NCI-H774 (cell line): Measurements from ENCODE around the gene SOS2.
"Not testable (repeated sequence)": the region's sequence is repeated elsewhere in the genome, so short reads cannot be mapped to it uniquely, and the experiment has no call there.

Experiments
- DNase-seq: peaks from one replicate; lab custom pipeline; 2025; lab: John Stamatoyannopoulos, UW

Gene SOS2

DNA sequence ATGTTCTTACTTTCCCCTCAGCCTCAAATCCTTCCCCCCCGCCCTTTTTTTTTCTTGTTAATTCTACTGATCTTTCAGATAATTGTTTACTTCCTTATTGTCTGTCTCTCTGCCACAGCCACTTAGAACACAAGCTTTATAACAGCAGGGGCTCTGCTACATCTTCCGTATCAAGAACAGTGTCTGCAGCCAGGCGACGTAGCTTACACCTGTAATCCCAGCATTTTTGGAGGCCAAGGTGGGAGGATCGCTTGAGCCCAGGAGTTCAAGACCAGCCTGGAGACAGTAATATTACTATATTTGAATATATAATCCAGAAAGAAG lies 5.4 kb downstream of the SOS2 start:
- DNase-seq: no peak

DNA sequence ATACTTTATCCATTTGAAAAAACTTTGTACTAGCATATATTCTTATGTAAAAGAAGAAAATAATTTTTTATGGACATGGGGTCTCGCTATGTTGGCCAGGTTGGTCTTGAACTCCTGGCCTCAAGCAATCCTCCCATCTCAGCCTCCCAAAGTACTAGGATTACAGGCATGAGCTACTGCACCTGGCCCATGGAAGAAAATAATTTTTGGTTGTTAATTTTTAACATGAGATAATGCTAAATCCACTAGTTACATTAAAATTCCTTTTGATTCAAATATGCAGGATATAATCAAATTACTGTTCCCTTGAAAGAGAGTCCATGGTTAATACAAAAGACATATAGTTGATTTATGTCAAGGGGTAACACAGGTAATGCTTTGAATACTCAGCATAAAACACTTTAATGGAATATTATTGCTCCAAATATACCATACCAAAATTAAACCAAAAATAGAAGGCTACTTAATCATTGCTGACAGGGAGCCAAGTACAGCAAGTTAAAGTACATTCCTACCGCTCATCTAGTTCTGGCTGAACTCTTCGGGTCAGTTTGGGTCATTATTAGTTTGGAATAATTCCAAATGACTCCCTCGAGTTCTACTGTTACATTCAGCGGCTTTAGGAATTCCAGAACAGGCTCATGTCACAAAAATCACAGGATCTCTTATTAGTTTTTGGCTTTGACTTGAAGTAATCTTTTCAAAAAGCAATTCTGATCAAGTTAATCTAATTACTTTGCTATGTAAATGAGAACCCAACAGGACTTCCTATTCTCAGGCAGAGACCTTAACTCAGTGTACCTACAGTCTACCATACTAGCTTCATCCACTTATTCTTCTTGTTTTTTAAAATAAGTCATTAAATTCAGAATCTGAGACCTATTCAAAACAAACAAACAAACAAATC lies 6.1 kb downstream of the SOS2 start:
- DNase-seq: no peak

DNA sequence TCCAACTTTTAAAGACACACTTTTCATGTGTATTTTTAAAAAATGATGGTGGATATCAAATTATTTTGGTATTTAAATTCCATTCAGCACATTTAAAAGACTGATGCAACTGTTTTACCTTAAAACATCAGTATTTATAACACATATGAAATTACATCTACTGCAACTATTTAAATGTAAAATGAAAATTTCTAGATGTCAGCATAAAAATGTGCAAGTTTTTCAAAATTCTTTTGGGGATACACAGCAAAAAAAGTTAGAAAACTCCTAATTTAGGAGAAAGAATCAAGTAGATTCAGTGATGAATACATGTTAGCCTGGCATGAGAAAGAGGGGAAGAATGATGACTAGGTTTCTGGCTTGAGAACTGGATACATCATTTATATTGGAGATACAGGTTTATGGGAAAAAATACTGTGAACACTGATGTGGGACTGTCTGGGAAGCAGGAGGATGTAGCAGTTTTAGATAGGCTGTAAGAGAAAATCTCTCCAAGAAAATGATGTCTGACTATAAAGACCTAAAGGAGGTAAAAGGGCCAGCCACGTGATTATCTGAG lies 9.2 kb downstream of the SOS2 start:
- no peak for DNase-seq

DNA sequence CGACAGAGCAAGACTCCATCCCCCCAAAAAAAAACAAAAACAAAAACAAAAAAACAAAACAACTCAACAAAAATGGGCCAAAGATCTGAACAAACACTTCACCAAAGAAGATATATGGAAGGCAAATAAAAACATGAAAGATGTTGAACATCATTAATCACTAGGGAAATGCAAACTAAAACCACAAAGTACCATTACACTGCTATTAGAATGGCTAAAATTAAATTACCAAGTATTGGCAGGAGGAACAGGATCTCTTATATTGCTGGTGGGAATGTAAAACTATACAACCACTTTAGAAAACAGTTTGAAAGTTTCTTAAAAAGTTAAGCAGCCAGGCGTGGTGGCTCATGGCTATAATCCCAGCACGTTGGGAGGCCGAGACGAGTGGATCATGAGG lies 12.9 kb downstream of the SOS2 start:
- no peak for DNase-seq

DNA sequence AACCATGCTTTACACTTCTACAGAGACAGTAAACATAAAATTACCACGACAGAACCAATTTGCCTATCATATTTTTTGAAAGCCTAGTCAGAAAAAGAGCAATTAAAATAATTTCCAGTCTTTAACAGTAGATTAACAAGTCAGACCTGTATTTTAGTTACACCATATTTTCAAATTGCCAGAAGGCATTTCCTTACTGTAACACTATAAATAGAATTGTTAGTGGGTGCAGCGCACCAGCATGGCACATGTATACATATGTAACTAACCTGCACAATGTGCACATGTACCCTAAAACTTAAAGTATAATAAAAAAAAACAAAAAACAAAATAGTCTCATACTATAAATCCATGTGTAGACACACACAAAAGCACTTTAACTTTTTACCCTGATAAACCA lies 16.0 kb downstream of the SOS2 start:
- DNase-seq: no peak

DNA sequence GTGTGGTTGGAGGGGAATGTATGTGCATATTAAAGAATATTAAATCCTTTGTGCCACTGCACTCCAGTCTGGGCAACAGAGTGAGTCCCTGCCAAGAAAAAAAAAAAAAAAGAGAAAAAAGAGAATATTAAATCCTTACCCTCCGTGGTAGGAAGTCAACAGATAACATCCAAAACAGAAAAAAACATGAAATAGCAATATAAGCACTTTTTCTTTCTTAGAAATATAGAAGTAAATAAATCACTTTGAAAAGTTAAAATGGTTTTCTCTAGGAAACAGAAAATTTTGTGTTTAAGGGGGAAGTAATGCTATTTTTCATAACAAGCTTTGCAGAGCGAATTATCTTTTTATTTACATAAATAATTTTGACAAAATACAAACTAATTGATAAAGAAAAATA lies 17.6 kb downstream of the SOS2 start:
- no peak for DNase-seq

DNA sequence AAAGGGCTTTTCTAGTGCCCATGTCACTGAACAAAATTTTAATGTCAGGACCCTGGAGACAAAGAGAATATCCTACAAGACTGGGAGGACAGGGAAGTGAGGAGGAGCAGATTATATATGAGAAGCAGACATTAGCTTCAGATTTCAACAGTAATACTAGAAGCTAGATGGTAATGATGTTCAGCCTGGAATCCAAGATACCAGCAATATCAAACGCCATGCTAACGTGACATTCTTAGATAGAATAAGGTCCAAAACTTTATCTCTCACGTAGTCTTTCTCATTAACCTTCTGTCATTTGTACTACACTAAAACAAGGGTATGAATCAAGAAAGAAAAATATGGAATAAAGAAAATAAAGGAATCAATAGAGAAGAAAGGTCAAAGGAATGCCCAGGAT lies 18.7 kb downstream of the SOS2 start:
- no peak for DNase-seq

DNA sequence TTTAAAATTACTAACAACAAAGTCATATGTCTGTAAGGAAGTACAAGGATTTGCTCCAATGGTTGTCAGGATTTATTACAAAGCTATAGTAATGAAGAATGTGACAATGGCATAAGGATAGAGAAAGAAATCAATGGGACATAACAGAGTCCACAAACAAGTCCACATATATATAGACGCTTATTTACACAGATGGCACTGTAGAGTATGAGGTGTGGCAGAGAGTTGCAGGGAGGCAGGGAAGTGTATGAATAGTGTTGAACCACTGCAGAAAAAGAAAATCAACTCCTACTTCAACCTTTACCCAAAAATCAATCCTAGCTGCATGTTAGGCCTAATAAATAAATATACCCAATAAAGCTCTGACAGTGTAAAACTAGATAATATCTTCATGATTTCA lies 21.3 kb downstream of the SOS2 start:
- DNase-seq: no peak

DNA sequence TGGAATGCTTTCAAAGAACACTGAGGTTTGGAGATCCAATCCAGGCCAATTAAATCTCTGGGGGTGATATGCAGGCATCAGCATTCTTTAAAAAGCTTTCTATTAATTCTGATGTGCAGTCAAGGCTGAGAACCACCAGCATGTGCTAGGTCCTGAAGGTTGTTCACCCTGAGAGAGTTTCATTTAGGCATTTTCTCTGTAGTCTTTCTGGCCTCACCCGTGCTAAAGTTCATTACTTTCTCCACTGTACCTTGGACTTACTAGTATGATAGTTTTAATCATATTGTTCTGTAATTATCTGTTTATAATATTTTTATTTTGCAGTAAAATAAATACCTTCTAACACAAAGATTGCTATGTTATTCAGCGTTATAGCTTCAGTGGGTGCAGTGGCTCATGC lies 32.9 kb downstream of the SOS2 start:
- no peak for DNase-seq

DNA sequence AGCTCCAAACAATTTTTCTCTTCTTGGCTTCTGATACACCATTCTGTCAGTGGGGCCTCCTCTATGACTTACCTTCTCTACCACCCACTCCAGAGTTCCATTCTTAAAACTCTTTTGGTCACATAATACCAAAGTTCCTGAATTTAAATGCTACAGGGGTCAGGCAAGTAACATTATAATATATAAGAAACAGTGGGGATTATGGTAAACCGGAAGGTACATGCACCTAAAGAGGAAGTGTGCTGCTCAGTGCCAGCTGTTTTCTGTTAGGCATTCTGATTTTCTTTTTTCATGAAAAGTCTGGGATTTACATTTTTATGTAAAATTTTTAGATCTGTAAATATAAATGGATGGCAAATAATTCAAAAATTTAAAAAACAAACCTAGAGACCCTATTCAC lies 39.9 kb downstream of the SOS2 start:
- no peak for DNase-seq

DNA sequence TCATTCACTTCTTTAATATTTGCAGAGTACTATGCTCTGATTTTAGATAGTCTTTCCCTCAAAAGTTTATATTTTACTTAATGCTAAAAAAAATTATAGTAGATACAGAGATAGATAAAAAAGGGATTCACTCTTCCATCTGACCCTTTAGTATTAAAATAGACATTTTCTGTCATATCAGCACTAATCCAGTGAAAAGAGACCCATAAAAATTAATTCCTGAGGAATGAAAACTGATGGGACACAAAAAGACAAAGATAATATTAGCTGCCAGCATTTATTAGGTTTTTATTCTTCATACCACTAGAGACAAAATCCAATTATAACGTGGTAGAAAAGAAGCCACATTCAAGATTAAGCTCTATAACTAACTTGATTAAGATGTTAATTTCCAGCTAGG lies 45.3 kb downstream of the SOS2 start:
- no peak for DNase-seq

DNA sequence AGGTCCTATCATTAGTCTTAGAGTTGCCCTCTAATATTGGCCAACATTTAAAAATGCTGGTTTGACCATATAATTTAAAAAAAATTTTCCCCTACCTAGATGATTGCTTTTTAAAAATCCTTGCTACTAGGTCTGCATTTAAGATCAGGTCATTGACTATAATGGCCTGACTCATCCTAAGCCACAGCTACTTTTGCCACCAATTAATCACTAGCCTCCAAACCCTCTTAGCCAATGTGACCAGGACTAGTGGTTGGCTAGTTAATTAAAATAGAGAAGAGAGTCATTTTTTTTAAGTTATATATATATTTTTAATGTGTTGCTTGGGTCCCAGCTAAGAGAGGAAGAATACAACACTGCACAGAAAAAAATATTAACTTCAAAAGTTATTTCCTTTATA lies 57.5 kb downstream of the SOS2 start:
- no peak for DNase-seq

DNA sequence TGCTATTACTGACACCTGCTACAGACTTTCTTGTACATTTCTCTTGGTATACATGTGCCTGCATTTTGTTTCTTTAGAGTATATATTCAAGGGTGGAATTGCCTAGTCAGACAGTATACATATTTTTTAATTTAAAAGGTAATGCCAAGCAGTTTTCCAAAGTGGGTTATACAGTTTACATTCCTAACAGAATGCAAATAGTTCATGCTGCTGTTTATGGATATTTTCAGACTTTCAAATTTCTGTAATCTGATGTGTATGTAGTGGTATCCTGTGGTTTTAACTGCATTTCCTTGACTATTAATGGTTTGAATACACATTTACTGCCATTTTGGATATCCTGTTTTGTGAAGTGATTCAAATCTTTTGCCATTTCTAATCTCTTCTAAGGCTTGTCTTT lies 59.5 kb downstream of the SOS2 start:
- DNase-seq: no peak

DNA sequence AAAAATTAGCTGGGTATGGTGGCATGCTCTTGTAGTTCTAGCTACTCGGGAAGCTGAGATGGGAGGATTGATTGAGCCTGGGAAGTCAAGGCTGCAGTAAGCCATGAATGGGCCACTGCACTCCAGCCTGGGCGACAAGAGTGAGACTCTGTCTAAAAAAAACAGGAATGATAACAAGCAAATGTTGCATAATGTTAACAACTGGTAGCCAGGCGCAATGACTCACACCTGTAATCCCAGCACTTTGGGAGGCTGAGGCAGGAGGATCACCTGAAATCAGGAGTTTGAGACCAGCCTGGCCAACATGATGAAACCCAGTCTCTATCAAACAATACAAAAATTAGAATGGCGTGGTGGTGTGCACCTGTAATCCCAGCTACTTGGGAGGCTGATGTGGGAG lies 64.0 kb downstream of the SOS2 start:
- not testable (repeated sequence) for DNase-seq

DNA sequence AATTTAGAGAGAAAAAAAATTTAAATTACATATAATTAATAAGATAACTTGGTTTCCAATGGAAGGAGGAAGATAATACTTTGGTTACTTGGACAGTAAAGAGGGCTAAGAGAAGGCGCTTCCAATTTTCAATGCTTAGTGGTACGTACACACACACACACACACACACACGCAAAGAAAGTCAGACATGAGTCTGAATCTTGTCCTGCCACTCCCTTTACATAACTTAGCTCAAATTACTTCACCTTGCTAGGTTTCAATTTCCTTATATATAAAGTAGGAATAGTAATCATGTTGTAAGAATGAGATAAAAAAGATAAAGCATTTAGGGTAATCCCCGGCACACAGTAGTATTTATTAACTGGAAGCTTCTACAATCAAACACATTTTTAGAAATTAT lies 75.3 kb downstream of the SOS2 start:
- DNase-seq: no peak

DNA sequence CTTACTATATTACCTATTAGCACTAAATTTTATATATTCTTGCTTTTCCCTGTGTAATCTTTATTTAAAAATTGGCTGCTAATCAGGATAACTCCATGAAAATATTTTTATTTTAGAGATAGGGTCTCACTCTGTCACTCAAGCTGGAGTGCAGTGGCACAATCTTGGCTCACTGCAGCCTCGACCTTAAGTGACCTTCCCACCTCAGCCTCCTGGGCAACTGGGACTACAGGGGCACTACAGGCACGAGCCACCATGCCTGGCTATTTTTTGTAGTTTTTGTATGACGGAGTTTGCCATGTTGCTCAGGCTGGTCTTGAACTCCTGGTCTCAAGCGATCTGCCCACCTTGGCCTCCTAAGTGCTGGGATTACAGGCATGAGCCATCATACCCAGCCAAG lies 82.6 kb downstream of the SOS2 start:
- no peak for DNase-seq

DNA sequence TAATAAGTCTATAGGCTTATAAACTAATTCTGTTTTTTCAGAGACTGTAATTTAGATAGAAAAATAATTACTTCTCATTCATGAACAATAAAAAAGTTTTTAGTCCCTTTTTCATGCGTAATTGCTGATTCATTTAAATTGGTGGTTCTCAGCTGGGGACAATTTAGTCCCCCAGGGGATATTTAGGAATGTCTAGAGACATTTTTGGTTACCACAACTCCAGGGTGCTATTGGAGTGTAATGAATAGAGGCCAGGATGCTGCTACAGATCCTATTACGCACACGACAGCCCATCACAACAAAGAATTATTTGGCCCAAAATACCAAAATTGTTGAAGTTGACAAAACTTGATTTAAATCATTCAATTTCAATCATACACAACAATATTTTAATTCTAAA lies 92.2 kb downstream of the SOS2 start:
- no peak for DNase-seq

DNA sequence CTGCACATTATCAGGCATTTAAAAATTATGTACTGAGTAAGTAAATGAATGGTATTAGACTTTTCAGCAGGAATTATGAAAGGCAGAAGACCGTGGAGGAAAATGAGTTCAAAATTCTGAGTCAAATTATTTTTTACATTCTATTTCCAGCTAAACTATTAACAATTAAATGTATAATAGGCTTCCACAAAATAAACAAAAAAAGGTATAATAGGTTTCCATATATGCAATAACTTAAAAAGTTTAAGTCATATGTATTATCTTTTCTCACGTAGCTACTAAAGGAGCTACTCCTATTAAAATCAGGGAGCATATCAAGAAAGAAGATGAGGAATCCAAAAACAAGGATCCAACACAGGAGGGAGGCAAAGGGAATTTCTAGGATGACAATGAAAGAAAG lies 103.6 kb downstream of the SOS2 start:
- no peak for DNase-seq

DNA sequence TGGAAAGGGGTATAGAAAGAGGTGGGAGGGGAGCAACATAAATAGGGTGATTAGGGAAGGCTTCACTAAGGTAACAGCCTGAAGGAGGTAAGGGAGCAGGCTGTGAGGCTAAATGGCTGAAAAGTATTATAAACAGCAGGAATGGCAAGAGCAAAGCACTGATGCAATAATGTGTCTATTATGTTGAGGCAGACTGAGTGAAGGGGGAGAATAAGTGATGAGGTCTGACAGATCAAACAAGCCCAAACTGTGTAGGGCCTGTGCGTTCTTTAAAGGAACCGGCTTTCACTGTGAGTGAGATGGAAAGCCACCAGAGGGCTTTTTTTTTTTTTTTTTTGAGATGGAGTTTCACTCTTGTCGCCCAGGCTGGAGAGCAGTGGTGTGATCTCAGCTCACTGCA lies 108.3 kb downstream of the SOS2 start:
- no peak for DNase-seq

DNA sequence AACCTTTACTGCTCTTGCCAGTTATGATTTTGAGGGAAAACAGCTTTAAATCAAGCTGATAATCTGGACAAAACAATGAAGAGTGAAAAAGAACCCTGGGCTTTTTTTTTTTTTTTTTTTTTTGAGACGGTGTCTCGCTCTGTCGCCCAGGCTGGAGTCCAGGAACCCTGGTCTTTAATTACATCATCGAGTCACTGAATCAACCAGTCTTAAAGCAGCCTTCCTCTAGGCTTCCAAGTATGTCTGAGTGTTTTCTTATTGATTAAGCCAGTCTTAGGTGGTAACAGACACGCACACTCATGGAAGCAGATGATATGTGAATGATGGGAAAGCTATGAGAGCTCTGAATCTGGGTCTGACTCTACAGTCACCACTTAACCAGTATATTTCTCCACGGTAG lies 109.1 kb downstream of the SOS2 start:
- no peak for DNase-seq

DNA sequence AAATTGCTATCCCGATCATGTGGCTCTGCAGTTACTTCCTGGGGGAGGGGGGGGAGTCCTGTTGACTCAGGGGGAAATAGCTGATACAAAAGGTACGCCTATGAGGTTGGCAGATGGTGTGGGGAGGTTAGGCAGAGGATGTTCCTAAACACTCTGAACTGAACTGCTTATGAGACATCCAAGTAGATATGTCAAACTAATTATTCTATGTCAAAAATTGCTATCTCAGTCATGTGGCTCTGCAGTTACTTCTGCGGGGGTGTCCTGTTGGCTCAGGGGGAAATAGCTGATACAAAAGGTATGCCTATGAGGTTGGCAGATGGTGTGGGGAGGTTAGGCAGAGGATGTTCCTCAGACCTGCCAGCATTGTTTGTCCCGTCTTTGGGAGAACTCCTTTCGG lies 109.9 kb downstream of the SOS2 start:
- no peak for DNase-seq

DNA sequence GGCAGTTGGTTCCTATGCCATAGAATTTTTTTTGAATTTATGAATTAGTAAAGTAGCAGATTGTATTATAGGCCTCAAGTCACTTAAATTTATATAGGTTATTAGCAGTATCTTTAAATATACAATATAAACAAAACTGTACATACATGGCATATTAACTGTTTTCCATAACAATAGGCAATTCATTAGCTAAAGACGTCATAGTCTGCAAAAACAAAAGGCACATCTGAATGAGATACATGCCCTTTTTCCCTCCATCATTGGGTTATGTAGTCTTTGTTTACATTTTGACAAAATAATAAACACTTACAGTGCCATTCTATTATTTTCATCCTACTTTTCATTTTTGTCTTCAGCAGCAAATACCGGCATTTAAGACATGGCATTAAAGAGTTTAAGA lies 113.9 kb downstream of the SOS2 start:
- DNase-seq: no peak

DNA sequence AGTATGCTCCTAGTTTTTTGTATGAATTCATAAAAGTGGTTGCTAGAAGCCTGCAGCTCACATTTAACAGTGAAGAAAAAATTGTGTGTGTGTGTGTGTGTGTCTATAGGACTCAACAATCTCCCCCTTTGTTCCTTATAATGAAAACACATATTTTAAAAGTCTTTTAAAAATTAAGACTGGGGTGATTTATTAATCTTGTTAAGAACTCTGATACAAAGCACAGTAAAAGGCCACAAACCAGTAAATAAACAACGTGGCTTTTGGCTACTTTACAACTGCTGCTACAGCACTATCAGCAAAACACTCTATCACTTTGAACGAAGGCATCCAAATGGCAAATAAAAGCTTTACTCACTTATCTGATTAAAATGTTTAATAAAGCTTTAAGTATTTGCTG lies 114.4 kb downstream of the SOS2 start:
- DNase-seq: no peak
